NCI-H2227 (cell line): ENCODE measurements around the gene TSC2.
"Not testable (repeated sequence)": the region's sequence is repeated elsewhere in the genome, so short reads cannot be mapped to it uniquely, and the experiment has no call there.

Experiments used
- DNase-seq: peaks from one replicate; lab custom pipeline; 2025; ENCODE audit not compliant: unreplicated experiment; lab: John Stamatoyannopoulos, UW

Gene TSC2

GRCh38 chr16:2030036-2030435, 17.7 kb upstream of the TSC2 start:
- DNase-seq, result no peak

DNA sequence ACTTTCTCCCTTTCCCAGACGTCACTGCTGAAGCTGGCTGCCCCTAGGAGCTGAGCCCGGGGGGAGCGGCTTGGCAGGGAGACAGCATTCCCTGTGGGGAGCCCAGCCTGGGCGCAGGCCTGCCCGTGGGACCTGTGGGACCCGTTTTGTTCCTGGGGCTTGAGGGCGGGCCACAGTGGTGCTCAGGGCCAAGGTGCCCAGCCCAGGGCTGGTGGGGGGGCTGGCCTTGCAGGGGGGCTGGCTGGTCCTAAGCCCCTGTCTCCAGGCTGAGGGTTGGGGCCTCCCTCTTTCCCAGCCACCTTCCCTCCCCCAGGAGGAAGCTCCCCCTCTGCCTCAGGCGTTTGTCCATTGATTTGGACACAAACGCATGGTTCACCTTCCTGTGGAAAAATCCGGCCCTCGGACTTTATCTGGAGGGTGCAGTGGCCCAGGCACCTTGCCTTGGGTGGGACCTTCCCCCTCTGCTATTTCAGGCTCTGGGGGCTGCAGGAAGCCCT, 16.7 kb upstream of the TSC2 start:
- DNase-seq, result no peak

GRCh38 chr16:2032285-2033056, 15.3 kb upstream of the TSC2 start:
- no peak for DNase-seq

DNA sequence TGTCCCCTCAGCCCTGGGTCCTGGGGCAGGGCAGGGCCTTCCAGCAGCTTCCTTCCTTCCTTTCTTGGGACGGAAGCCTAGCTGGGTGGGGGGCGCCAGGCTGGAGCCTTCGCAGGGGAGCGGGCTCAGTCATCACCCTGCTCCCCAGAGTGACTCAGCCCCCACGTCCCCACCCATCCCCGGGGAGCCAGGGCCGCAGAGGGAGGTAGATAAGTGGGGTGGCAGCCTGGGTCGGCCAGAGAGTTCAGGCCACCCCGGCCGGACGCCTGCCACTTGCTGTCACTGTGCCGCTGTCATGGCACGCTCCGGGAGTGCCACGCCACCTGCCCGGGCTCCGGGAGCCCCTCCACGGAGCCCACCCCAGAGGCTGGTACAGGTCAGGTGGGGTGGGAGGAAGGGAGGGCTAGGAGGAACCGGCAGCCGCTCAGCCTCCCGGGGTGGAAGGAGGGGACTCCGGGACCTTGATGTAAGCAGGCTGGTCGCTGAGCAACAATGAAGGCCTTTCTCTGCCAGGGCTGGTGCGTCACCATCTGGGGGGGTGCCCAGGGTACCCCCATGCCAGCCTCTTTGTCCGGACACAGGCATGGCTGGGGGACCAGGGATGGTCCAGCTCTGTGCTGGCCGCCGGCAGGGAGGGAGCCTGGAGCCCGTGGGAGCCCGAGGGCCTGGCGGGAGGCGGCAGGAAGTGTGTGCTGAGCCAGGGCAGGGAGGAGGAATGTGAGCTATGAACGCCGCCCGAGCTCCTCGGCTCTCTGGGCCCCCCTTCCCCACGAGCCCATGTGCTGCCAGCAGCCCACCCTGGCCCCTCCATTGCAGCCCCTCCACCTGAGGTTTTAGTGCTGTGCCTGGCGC, 14.5 kb upstream of the TSC2 start:
- peak; percentile 22 for DNase-seq

GRCh38 chr16:2033909-2034695, 13.7 kb upstream of the TSC2 start:
- not testable (repeated sequence) for DNase-seq

- DNase-seq, result no peak
Measured at GRCh38 chr16:2034696-2035430, 12.9 kb upstream of the TSC2 start.

GRCh38 chr16:2035431-2036199, 12.2 kb upstream of the TSC2 start:
- peak; percentile 53 for DNase-seq

GRCh38 chr16:2036200-2036966, 11.4 kb upstream of the TSC2 start:
- DNase-seq, result no peak

- DNase-seq, result no peak
Measured at GRCh38 chr16:2037115-2037514, 10.7 kb upstream of the TSC2 start.

GRCh38 chr16:2037647-2038381, 10.0 kb upstream of the TSC2 start:
- DNase-seq, result no peak

DNA sequence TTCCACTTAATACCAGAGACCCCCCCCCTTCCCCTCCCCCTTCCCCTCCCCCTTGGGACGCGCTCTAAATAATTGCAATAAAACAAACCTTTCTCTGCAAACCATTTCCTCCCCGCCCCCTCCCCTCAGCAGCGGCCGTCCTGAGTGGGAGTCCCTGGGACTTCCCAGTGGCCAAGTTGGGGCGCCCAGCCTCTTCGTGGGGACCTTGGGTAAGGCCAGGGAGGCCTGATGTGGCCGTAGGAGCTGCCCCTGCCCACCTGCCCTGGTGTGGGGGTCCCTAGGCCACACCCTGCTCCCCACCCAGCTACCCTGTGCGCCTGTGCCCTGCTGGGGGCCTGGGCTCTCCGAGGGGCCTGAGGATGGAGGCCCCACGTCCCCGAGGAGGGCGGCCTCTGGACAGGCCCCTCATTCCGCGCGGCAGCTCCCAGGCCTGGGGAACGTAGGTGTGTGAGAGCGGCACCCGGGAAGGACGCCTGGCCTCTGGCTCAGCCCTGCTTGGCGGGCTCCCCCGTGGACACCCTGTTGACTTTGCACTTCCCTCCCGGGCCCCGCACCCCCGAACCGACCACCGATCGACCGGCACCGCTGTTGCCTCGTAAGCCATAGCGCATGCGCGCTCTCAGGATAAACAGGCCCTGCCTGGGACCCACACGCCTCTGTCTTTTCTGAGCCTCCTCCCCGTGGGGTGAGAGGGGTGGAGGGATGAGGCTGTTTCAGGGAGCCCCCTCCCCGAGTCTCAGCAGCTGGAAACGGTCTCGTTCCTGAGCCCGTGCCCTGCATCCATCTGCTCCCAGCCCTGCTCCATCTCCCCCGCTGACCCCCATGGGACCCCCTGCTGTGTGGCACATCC, 9.2 kb upstream of the TSC2 start:
- no peak for DNase-seq

GRCh38 chr16:2039274-2040031, 8.3 kb upstream of the TSC2 start:
- DNase-seq, result no peak

GRCh38 chr16:2040041-2040786, 7.6 kb upstream of the TSC2 start:
- no peak for DNase-seq

DNA sequence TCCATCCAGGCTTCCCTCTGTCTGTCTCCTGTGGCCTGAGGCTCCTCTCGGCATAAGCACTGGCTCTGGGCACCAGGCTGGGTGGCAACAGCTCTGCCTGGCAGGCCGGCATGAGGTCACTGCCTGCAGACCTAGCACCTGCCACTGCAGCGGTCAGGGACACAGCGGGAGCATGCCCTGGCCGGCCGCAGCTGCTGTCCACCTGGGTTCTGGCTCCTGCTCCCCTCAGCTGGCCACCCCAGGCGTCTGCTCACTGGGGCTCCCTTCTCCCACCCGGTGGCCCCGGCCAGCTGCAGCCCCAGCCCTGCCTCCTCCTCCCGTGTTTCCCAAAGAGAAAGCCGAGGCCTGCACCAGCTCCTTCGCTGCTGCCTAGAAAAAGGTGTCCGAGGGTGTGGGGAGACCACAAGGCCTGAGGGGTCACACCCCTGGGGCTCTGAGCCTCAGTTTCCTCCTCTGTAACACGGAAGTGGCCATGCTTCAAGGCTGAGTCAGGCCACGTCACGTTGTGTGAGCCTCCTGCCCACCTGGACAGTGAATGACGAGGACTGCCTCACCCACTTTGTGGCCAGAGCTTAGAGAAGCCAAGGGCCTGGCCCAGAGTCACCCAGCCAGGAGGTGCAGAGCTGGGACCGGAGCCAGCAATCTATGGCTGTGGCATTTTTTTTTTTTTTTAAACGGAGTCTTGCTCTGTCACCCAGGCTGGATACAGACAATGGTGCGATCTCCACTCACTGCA, 6.8 kb upstream of the TSC2 start:
- no peak for DNase-seq

DNA sequence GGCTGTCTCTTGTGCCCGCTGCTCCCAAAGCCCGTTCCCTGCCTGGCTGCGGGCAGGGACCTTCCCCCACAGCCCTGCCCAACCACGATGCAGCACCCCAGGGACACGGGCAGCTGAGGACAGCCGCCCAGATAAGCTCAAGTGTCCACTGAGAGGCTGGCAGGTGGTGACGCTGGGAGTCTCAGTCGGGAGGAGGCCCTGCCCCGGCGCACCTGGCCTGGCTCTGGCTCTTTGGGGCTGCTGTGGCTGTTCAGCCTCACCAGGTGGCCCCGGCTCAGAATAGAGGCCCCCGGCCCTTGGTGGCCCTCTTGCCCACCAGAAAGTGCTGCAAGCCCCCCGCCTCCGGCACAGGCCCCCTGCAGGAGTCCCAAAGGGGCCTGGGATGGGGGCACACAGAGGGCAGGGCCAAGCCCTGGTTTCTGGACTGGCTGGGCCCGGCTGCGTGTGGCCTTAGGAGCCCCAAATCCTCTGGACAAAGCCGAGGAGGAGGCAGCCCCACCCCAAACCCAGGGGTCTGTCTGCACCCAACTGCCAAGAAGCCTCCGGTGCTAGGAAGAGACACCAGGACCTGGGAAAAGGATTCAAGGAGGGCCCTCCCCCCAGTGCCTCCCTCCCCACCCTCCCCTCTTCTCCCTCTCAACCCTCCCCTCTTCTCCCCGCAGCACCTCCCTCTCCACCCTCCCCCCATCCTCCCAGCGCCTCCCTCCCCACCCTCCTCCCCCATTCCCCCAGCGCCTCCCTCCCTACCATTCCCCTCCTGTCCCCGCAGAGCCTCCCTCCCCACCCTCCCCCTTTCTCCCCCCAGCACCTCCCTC, 5.4 kb upstream of the TSC2 start:
- no peak for DNase-seq
